CD1c-positive myeloid dendritic cell (primary cell): ENCODE results near the gene LEPROT.

Source experiments
- DNase-seq: peaks from one replicate; pipeline ENCODE4 v3.0.0-alpha.2; 2016; ENCODE audit errors: extremely low spot score

Gene LEPROT

GRCh38 chr1:65412256-65412983 lies 8.0 kb upstream of the LEPROT start:
- no peak for DNase-seq

- DNase-seq: no peak
These were observed 7.5 kb upstream of the LEPROT start for GRCh38 chr1:65412984-65413375.

- DNase-seq: no peak
These were observed 5.9 kb upstream of the LEPROT start for GRCh38 chr1:65414538-65414937.

- DNase-seq: no peak
These were observed 3.7 kb upstream of the LEPROT start for GRCh38 chr1:65416767-65417166.

GRCh38 chr1:65417729-65418128 lies 2.7 kb upstream of the LEPROT start:
- no peak for DNase-seq

- no peak for DNase-seq
These were observed 1.8 kb upstream of the LEPROT start for GRCh38 chr1:65418522-65419185.

GRCh38 chr1:65419681-65420589 lies 533 bp upstream of the LEPROT start:
- peak; percentile 98 for DNase-seq

- DNase-seq: peak; percentile 79
These were observed 1.0 kb downstream of the LEPROT start for GRCh38 chr1:65421351-65422025.

GRCh38 chr1:65422241-65423203 lies 2.1 kb downstream of the LEPROT start:
- no peak for DNase-seq

GRCh38 chr1:65423884-65424572 lies 3.6 kb downstream of the LEPROT start:
- peak; percentile 71 for DNase-seq

- no peak for DNase-seq
These were observed 4.1 kb downstream of the LEPROT start for GRCh38 chr1:65424573-65424889.

GRCh38 chr1:65425006-65425405 lies 4.5 kb downstream of the LEPROT start:
- DNase-seq: no peak

- no peak for DNase-seq
These were observed 5.2 kb downstream of the LEPROT start for GRCh38 chr1:65425697-65426096.

GRCh38 chr1:65429078-65429477 lies 8.6 kb downstream of the LEPROT start:
- no peak for DNase-seq

GRCh38 chr1:65429806-65430205 lies 9.3 kb downstream of the LEPROT start:
- peak; percentile 29 for DNase-seq

GRCh38 chr1:65431111-65431705 lies 10.7 kb downstream of the LEPROT start:
- DNase-seq: peak; percentile 41

- DNase-seq: no peak
These were observed 12.4 kb downstream of the LEPROT start for GRCh38 chr1:65432918-65433317.

- DNase-seq: no peak
These were observed 13.8 kb downstream of the LEPROT start for GRCh38 chr1:65434255-65434654.

GRCh38 chr1:65434760-65435159 lies 14.3 kb downstream of the LEPROT start:
- no peak for DNase-seq

GRCh38 chr1:65435987-65436386 lies 15.5 kb downstream of the LEPROT start:
- no peak for DNase-seq
